Liver (tissue), 9 donors: Measurements from ENCODE around the gene KRT37. TPM values are rescaled to one million over a fixed set of nuclear protein-coding genes. Genes with fewer than 3 reads are reported as not detected.

Experiments
- DNase-seq: peaks from one replicate; pipeline ENCODE4 v3.0.0-alpha.2; 2017; ENCODE audit warnings: low spot score
- H3K27ac ChIP-seq, 2 donors: one replicate each; pipeline ENCODE4 v1.7.0; 2013; ENCODE audit warnings: inconsistent platforms in 2 of 2, low read length in 2 of 2, control low read depth in 1 of 2, low read depth in 1 of 2, mild to moderate bottlenecking in 1 of 2
- H3K27me3 ChIP-seq, 4 donors: one replicate each; pipeline versions ENCODE4 v1.6.1 to v1.7.0; 2013; ENCODE audit warnings: low read length in 3 of 4, inconsistent platforms in 1 of 4, mild to moderate bottlenecking in 1 of 4, moderate library complexity in 1 of 4; ENCODE audit not compliant: control insufficient read depth in 4 of 4, insufficient read depth in 4 of 4
- H3K36me3 ChIP-seq, 4 donors: one replicate each; pipeline versions ENCODE4 v1.6.1 to v1.7.0; 2013; ENCODE audit warnings: low read length in 3 of 4, mild to moderate bottlenecking in 3 of 4, low read depth in 1 of 4, moderate library complexity in 1 of 4; ENCODE audit not compliant: control insufficient read depth in 4 of 4, insufficient read depth in 3 of 4
- H3K4me1 ChIP-seq, 4 donors: one replicate each; pipeline versions ENCODE4 v1.6.1 to v1.7.0; 2013; ENCODE audit warnings: low read length in 3 of 4, mild to moderate bottlenecking in 3 of 4, moderate library complexity in 1 of 4; ENCODE audit not compliant: control insufficient read depth in 4 of 4, insufficient read depth in 4 of 4
- H3K4me3 ChIP-seq, 3 donors: one replicate each; pipeline versions ENCODE4 v1.6.1 to v1.7.0; 2013; ENCODE audit warnings: low read length in 3 of 3, control low read depth in 1 of 3, low read depth in 1 of 3, mild to moderate bottlenecking in 1 of 3
- H3K9ac ChIP-seq, 2 donors: one replicate each; pipeline ENCODE4 v1.7.0; 2013; ENCODE audit warnings: low read length in 2 of 2, mild to moderate bottlenecking in 2 of 2, moderate library complexity in 2 of 2, control low read depth in 1 of 2, low read depth in 1 of 2
- H3K9me3 ChIP-seq, 4 donors: one replicate each; pipeline versions ENCODE4 v1.6.1 to v1.7.0; 2013; ENCODE audit warnings: low read length in 3 of 4; ENCODE audit not compliant: control insufficient read depth in 4 of 4
- CTCF ChIP-seq: fragments of 150-350 bp; IDR thresholded peaks from 2 replicates; pipeline ENCODE4 v1.5.1; 2017; ENCODE audit warnings: improper control_type of control experiment, low read depth, low read length; ENCODE audit not compliant: missing input control
- EGR1 ChIP-seq, 2 donors: IDR thresholded peaks; 2 replicates each; pipeline ENCODE4 v1.6.1; 2016 to 2018; ENCODE audit warnings: antibody characterized with exemption in 2 of 2, low read depth in 2 of 2
- FOXA1 ChIP-seq: IDR thresholded peaks from 2 replicates; pipeline ENCODE4 v1.6.1; 2016; ENCODE audit warnings: antibody characterized with exemption
- FOXA2 ChIP-seq: IDR thresholded peaks from 2 replicates; pipeline ENCODE4 v1.6.1; 2016; ENCODE audit warnings: antibody characterized with exemption
- GABPA ChIP-seq, 2 donors: IDR thresholded peaks in 1 of 2; conservative IDR thresholded peaks in 1 of 2; 2 replicates each; pipeline ENCODE4 v1.6.1; 2016; ENCODE audit warnings: antibody characterized with exemption in 2 of 2, mild to moderate bottlenecking in 1 of 2, moderate library complexity in 1 of 2
- HNF4A ChIP-seq, 2 donors: conservative IDR thresholded peaks; 2 replicates each; pipeline ENCODE4 v1.6.1; 2016; ENCODE audit warnings: antibody characterized with exemption in 2 of 2, mild to moderate bottlenecking in 2 of 2
- HNF4G ChIP-seq: IDR thresholded peaks from 2 replicates; pipeline ENCODE4 v1.6.1; 2016; ENCODE audit warnings: antibody characterized with exemption
- JUND ChIP-seq, 2 donors: IDR thresholded peaks; 2 replicates each; pipeline ENCODE4 v1.6.1; 2016; ENCODE audit warnings: antibody characterized with exemption in 2 of 2
- NR2F2 ChIP-seq: IDR thresholded peaks from 2 replicates; pipeline ENCODE4 v1.6.1; 2016; ENCODE audit warnings: antibody characterized with exemption
- RAD21 ChIP-seq, 2 donors: IDR thresholded peaks; 2 replicates each; pipeline ENCODE4 v1.6.1; 2016; ENCODE audit warnings: antibody characterized with exemption in 2 of 2, mild to moderate bottlenecking in 2 of 2
- RXRA ChIP-seq, 2 donors: IDR thresholded peaks; 2 replicates each; pipeline ENCODE4 v1.6.1; 2017 to 2018; ENCODE audit warnings: antibody characterized with exemption in 2 of 2, mild to moderate bottlenecking in 1 of 2
- SP1 ChIP-seq: IDR thresholded peaks from 2 replicates; pipeline ENCODE4 v1.6.1; 2018; ENCODE audit warnings: antibody characterized with exemption, mild to moderate bottlenecking
- TAF1 ChIP-seq: conservative IDR thresholded peaks from 2 replicates; pipeline ENCODE4 v1.6.1; 2016; ENCODE audit warnings: antibody characterized with exemption, mild to moderate bottlenecking
- YY1 ChIP-seq: IDR thresholded peaks from 2 replicates; pipeline ENCODE4 v1.6.1; 2016; ENCODE audit warnings: antibody characterized with exemption, mild to moderate bottlenecking
- ZBTB33 ChIP-seq: IDR thresholded peaks from 2 replicates; pipeline ENCODE4 v1.6.1; 2016; ENCODE audit warnings: antibody characterized with exemption
- WGBS: extraction: QIAGEN DNeasy Blood & Tissue Kit; methylation state at CpG from one replicate; pipeline ENCODE4 v1.1.7; 2013; 5-methylcytosine and 5-hydroxymethylcytosine counted together
- polyA plus RNA-seq, 2 donors: library from polyadenylated mRNA; stranded (reverse) in 1 of 2; unstranded in 1 of 2; fragments of 200-250 nt in 1 of 2; fragments of >200 nt in 1 of 2; fragmentation: Nextera tagmentation in 1 of 2; extraction: Ambion mirVana in 1 of 2; gene quantifications; one replicate each; pipeline versions ENCODE4 v1.2.1 to v1.2.3, GENCODE V29; 2013 to 2015
- total RNA-seq, 2 donors: library from RNA; depleted of rRNA; stranded (reverse); fragments of >200 nt; gene quantifications; one replicate each; pipeline ENCODE4 v1.2.3, GENCODE V29; 2014
- TF ChIP-seq, protein P1 (sequence below): IDR thresholded peaks from 2 replicates; pipeline ENCODE4 v1.6.1; 2016; ENCODE audit warnings: antibody characterized with exemption
- TF ChIP-seq, protein P2 (sequence below): IDR thresholded peaks from 2 replicates; pipeline ENCODE4 v1.6.1; 2016; ENCODE audit warnings: antibody characterized with exemption
- TF ChIP-seq, protein P3 (sequence below): IDR thresholded peaks from 2 replicates; pipeline ENCODE4 v1.6.1; 2016; ENCODE audit warnings: antibody characterized with exemption, mild to moderate bottlenecking
- donor health status: healthy.
- donor health status: healthy.
- donor health status: healthy.
- donor health status: healthy.
- donor health status: healthy.

Gene KRT37
- total and polyA plus RNA-seq, 4 donors = not detected

- no peak overlapping the region for H3K27ac ChIP-seq
- H3K4me1 ChIP-seq = no peaks in the 10 kb centered on the region
- no peaks in the 10 kb centered on the region for H3K9me3 ChIP-seq
- H3K36me3 ChIP-seq = no peaks in the 10 kb centered on the region
- no peaks in the 10 kb centered on the region for H3K27me3 ChIP-seq
- WGBS = 70% methylated on average over 5 of the region's 5 CpGs
- TF ChIP-seq SP1 (no peak), RAD21 (IDR thresholded peaks at IDR 0.05) (no peak), TAF1 (no peak), CTCF (no peak), NR2F2 (no peak), JUND (IDR thresholded peaks at IDR 0.05) (no peak), HNF4A (conservative IDR thresholded peaks at IDR 0.05) (no peak), FOXA1 (no peak), YY1 (no peak), EGR1 (IDR thresholded peaks at IDR 0.05; ENCODE audit: low read depth in 2 of 2) (no peak), HNF4G (no peak), RXRA (IDR thresholded peaks at IDR 0.05) (no peak), GABPA (IDR thresholded peaks at IDR 0.05 in 1 of 2, conservative IDR thresholded peaks at IDR 0.05 in 1 of 2) (no peak), FOXA2 (no peak), ZBTB33 (no peak)
- TF ChIP-seq, protein P1, sequence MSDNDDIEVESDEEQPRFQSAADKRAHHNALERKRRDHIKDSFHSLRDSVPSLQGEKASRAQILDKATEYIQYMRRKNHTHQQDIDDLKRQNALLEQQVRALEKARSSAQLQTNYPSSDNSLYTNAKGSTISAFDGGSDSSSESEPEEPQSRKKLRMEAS = no peak
- TF ChIP-seq, protein P2, sequence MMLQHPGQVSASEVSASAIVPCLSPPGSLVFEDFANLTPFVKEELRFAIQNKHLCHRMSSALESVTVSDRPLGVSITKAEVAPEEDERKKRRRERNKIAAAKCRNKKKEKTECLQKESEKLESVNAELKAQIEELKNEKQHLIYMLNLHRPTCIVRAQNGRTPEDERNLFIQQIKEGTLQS = no peak
- TF ChIP-seq, protein P3, sequence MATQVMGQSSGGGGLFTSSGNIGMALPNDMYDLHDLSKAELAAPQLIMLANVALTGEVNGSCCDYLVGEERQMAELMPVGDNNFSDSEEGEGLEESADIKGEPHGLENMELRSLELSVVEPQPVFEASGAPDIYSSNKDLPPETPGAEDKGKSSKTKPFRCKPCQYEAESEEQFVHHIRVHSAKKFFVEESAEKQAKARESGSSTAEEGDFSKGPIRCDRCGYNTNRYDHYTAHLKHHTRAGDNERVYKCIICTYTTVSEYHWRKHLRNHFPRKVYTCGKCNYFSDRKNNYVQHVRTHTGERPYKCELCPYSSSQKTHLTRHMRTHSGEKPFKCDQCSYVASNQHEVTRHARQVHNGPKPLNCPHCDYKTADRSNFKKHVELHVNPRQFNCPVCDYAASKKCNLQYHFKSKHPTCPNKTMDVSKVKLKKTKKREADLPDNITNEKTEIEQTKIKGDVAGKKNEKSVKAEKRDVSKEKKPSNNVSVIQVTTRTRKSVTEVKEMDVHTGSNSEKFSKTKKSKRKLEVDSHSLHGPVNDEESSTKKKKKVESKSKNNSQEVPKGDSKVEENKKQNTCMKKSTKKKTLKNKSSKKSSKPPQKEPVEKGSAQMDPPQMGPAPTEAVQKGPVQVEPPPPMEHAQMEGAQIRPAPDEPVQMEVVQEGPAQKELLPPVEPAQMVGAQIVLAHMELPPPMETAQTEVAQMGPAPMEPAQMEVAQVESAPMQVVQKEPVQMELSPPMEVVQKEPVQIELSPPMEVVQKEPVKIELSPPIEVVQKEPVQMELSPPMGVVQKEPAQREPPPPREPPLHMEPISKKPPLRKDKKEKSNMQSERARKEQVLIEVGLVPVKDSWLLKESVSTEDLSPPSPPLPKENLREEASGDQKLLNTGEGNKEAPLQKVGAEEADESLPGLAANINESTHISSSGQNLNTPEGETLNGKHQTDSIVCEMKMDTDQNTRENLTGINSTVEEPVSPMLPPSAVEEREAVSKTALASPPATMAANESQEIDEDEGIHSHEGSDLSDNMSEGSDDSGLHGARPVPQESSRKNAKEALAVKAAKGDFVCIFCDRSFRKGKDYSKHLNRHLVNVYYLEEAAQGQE = no peak
- no peak overlapping the region for H3K9ac ChIP-seq
- no peak overlapping the region for H3K4me3 ChIP-seq
- DNase-seq = no peak
Measured at GRCh38 chr17:41393294-41393693, 31.1 kb downstream of the KRT37 start.

DNA sequence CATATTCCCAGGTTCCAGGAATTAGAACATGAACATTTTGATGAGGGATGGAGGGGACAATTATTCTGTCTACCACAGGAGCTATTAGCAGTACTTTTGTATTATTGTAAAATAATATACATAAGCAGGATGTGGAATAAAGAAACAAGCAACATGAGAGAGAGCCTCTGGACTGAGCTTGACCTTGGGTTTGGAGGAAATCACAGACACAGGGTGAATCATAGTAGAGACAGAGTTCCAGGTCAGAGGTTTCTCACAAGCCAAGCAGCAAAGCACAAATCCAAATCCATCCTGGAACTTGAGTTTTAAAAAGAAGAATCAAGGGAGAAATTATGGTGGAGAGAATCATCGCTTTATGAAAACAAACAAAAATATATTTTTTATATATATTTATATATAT lies 32.1 kb downstream of the KRT37 start:
- H3K4me1 ChIP-seq = no peaks in the 10 kb centered on the region
- H3K27me3 ChIP-seq = no peaks in the 10 kb centered on the region
- 94% methylated on average over 1 of the region's 1 CpG for WGBS
- H3K4me3 ChIP-seq = no peak overlapping the region
- no peak for DNase-seq
- TF ChIP-seq HNF4G = no peak
- TF ChIP-seq, protein P1 = no peak
- TF ChIP-seq, protein P2 = no peak
- TF ChIP-seq RXRA (IDR thresholded peaks at IDR 0.05) = peak in 1 of 2 donors; percentile 24
- no peaks in the 10 kb centered on the region for H3K9me3 ChIP-seq
- H3K9ac ChIP-seq = no peak overlapping the region
- no peaks in the 10 kb centered on the region for H3K36me3 ChIP-seq
- H3K27ac ChIP-seq = no peak overlapping the region
